Keratinocyte (primary cell): ENCODE data around the gene HELZ.

Source experiments
- EZH2 ChIP-seq: IDR thresholded peaks from one replicate; pipeline ENCODE4 v1.6.1; 2012; ENCODE audit warnings: inconsistent platforms, mild to moderate bottlenecking, low read length, moderate library complexity
- TF ChIP-seq, protein P1 (sequence below), 3 experiments: IDR thresholded peaks in 1 of 3; conservative IDR thresholded peaks in 1 of 3; optimal IDR thresholded peaks in 1 of 3; 2 replicates in 2 of 3; 3 replicates in 1 of 3; pipeline versions ENCODE3 to v1.5.1; 2011; ENCODE audit warnings: low read length in 3 of 3, mild to moderate bottlenecking in 3 of 3, moderate library complexity in 2 of 3, control low read depth in 1 of 3, inconsistent platforms in 1 of 3; ENCODE audit not compliant: insufficient read depth in 2 of 3; ENCODE audit errors: extremely low read depth in 1 of 3

DNA sequence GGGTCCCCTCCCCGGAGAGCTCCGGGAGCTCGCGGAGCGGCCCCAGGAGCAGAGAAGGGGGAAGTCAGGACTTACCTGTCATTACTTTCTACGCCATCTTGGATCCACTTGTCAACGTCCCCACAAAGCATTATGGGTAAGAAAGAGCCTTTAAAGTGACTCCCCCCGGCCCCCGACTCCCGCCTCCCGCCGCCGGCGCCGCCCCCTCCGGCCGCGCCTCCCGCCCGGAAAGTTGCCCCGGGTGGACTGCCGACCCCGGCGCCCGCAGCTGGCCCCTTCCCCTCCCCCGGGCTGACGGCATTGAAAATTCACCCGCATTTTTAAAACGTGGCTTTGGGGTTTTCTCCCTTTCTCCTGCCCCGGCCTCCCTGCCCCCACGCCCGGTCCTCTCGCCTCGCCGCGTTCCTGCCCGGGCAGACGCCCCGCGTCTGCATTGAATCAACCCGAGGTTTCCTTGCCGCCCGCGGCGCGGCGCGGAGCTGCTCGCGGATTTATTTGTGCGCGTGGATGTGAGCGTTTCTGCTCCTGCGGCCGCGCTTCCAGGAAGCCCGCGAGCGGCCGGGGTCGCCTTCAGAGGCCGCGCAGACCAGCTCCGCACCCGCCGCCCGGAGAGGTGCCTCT, at the start of gene HELZ:
- TF ChIP-seq, protein P1, sequence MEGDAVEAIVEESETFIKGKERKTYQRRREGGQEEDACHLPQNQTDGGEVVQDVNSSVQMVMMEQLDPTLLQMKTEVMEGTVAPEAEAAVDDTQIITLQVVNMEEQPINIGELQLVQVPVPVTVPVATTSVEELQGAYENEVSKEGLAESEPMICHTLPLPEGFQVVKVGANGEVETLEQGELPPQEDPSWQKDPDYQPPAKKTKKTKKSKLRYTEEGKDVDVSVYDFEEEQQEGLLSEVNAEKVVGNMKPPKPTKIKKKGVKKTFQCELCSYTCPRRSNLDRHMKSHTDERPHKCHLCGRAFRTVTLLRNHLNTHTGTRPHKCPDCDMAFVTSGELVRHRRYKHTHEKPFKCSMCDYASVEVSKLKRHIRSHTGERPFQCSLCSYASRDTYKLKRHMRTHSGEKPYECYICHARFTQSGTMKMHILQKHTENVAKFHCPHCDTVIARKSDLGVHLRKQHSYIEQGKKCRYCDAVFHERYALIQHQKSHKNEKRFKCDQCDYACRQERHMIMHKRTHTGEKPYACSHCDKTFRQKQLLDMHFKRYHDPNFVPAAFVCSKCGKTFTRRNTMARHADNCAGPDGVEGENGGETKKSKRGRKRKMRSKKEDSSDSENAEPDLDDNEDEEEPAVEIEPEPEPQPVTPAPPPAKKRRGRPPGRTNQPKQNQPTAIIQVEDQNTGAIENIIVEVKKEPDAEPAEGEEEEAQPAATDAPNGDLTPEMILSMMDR (optimal IDR thresholded peaks at IDR 0.05 in 1 of 3, IDR thresholded peaks at IDR 0.05 in 1 of 3, conservative IDR thresholded peaks at IDR 0.05 in 1 of 3; ENCODE audit: extremely low read depth in 1 of 3, insufficient read depth in 2 of 3, low read length in 3 of 3): no peak
- TF ChIP-seq EZH2: no peak
